ENCODE data around the gene HIGD1A. TPM values are rescaled to one million over a fixed set of nuclear protein-coding genes. Genes with fewer than 3 reads are reported as not detected.
"Not testable (repeated sequence)": the region's sequence is repeated elsewhere in the genome, so short reads cannot be mapped to it uniquely, and the experiment has no call there.

Gene HIGD1A
- polyA plus RNA-seq, 1 experiment: 225 TPM

DNA sequence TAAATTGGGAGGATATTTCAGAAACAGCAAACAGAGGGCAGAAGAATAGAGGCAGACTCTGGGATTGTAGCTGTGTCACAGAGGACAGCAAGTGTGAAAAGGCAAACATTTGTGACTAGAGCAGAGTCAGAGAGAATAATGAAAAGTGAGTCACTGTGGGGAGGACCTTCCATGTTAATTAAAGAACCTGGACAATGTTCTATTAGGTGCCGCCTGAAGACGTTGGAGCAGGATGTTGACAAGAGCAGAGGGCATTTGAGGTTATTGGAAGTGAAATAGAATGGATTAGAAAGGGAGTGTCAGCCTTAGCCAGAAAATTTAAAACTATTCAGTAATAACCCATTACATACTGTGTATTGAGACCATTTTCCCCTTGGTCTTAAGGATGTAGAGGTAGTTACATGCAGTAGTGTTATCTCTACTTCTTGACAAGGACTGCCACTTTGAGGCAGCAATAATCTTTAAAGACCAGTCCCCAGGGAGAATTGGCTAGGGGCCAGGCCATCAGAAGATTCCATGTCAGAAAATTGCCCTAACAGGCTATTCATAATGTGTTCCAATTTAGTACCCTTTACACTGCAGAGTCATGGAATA is 10.7 kb upstream of the HIGD1A start:
- H3K4me3 ChIP-seq (ENCODE audit: low read depth, low read length): no peak overlapping the region
- H3K27ac ChIP-seq (ENCODE audit: low read depth, low read length): no peak overlapping the region
- no peak for DNase-seq (ENCODE audit: low read depth, low spot score)
- H3K27me3 ChIP-seq (ENCODE audit: control insufficient read depth, insufficient read depth, low read length): peaks cover 35% of the 10 kb centered on the region
- ChIA-PET CTCF (no interaction called here), POLR2A (no interaction called here)
- H3K9me3 ChIP-seq (ENCODE audit: control insufficient read depth, insufficient read depth, low read length): no peaks in the 10 kb centered on the region
- TF ChIP-seq, protein P1, sequence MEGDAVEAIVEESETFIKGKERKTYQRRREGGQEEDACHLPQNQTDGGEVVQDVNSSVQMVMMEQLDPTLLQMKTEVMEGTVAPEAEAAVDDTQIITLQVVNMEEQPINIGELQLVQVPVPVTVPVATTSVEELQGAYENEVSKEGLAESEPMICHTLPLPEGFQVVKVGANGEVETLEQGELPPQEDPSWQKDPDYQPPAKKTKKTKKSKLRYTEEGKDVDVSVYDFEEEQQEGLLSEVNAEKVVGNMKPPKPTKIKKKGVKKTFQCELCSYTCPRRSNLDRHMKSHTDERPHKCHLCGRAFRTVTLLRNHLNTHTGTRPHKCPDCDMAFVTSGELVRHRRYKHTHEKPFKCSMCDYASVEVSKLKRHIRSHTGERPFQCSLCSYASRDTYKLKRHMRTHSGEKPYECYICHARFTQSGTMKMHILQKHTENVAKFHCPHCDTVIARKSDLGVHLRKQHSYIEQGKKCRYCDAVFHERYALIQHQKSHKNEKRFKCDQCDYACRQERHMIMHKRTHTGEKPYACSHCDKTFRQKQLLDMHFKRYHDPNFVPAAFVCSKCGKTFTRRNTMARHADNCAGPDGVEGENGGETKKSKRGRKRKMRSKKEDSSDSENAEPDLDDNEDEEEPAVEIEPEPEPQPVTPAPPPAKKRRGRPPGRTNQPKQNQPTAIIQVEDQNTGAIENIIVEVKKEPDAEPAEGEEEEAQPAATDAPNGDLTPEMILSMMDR (IDR thresholded peaks at IDR 0.05; ENCODE audit: low read depth, low read length): no peak

DNA sequence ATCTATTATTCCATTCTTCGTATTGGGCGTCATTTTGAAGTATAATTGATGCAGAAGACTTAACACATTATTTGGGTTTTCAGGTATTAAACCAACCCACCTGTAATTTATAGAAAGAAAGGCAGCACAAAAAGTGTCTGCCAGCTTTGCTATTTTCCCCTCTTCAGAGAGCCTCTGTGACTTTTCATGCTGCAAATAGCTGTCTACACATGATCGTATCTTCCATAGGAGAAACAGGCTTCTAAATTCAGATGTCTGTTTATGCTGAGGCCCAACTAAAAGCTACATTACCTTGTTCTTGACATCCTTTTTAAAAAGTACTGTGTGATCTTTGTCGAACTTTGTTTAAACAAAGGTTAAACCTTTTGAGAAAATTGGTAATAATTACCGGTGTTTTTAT is 10.0 kb upstream of the HIGD1A start:
- no peaks in the 10 kb centered on the region for H3K9me3 ChIP-seq (ENCODE audit: control insufficient read depth, insufficient read depth, low read length)
- TF ChIP-seq, protein P1 (IDR thresholded peaks at IDR 0.05; ENCODE audit: low read depth, low read length): no peak
- H3K4me3 ChIP-seq (ENCODE audit: low read depth, low read length): no peak overlapping the region
- H3K27ac ChIP-seq (ENCODE audit: low read depth, low read length): no peak overlapping the region
- H3K27me3 ChIP-seq (ENCODE audit: control insufficient read depth, insufficient read depth, low read length): peaks cover 35% of the 10 kb centered on the region
- CTCF ChIA-PET: no interaction called here
- DNase-seq (ENCODE audit: low read depth, low spot score): no peak
- POLR2A ChIA-PET: no interaction called here

DNA sequence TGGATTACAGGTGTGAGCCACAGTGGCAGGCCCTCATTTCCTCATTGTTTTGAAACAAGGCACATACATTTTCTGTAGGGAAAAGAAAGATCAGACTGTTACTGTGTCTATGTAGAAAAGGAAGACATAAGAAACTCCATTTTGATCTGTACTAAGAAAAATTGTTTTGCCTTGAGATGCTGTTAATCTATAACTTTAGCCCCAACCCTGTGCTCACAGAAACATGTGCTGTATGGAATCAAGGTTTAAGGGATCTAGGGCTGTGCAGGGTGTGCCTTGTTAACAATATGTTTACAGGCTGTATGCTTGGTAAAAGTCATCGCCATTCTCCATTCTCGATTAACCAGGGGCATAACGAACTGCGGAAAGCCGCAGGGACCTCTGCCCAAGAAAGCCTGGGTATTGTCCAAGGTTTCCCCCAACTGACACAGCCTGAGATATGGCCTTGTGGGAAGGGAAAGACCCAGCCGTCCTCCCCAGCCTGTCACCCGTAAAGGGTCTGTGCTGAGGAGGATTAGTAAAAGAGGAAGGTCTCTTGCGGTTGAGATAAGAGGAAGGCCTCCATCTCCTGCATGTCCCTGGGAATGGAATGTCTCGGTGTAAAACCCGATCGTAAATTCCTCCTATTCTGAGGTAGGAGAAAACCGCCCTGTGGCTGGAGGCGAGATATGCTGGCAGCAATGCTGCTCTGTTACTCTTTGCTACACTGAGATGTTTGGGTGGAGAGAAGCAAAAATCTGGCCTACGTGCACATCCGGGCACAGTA is 7.0 kb upstream of the HIGD1A start:
- POLR2A ChIA-PET; CTCF ChIA-PET; H3K27ac ChIP-seq (ENCODE audit: low read depth, low read length); DNase-seq (ENCODE audit: low read depth, low spot score); H3K4me3 ChIP-seq (ENCODE audit: low read depth, low read length); H3K9me3 ChIP-seq (ENCODE audit: control insufficient read depth, insufficient read depth, low read length): not testable (repeated sequence)
- peaks cover 25% of the 10 kb centered on the region for H3K27me3 ChIP-seq (ENCODE audit: control insufficient read depth, insufficient read depth, low read length)

DNA sequence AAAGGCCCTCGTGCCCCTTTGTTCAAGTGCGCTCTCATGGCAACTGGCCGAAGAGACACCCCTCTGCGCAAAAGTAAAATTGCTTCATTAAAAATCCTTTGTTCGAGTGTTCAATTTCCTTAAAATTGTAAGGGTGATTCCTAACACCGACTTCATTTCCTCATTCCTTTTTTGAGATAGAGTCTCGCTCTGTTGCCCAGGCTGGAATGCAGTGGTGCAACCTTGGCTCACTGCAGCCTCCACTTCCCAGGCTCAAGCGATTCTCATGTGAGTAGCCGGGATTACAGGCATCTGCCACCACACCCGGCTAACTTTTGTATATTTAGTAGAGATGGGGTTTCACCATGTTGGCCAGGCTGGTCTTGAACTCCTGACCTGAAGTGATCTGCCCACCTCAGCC is 6.4 kb upstream of the HIGD1A start:
- H3K9me3 ChIP-seq (ENCODE audit: control insufficient read depth, insufficient read depth, low read length); DNase-seq (ENCODE audit: low read depth, low spot score); H3K4me3 ChIP-seq (ENCODE audit: low read depth, low read length); H3K27ac ChIP-seq (ENCODE audit: low read depth, low read length); POLR2A ChIA-PET: not testable (repeated sequence)
- CTCF ChIA-PET: interaction anchor here (0.7 kb wide), 1 partner anchor 31 kb away, joined by 3 read pairs; no protein-coding TSS in a partner anchor
- H3K27me3 ChIP-seq (ENCODE audit: control insufficient read depth, insufficient read depth, low read length): peaks cover 25% of the 10 kb centered on the region

DNA sequence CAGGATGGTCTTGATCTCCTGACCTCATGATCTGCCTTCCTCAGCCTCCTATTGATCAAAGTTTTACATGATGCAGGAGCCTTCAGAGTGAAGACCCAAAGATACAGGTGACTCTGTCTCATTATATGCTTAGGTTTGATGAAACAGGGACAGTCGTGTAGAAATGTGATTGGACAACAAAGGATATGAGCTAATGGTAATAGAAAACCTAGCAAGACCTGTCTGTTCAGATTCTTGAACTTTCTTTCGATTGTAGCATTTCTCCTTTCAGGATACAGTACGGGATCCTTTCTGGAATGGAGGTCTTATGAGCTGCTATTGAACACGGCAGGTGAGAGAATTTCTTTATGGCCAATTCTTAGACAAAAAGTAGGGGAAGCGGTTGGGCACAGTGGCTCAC is 4.9 kb upstream of the HIGD1A start, which contains the start of gene ACKR2:
Gene ACKR2, plus strand, starts transcription at position 244 of the 400 bp plus-strand sequence. CDS start 55,058 bp downstream, outside the sequence.
- Histone ChIP-seq H3K4me3 (ENCODE audit: low read depth, low read length) (no peak within 1 kb of the TSS), H3K27me3 (ENCODE audit: control insufficient read depth, insufficient read depth, low read length) (peaks cover 14% of the 10 kb centered on the region), H3K27ac (ENCODE audit: low read depth, low read length) (no peak within 1 kb of the TSS), H3K9me3 (ENCODE audit: control insufficient read depth, insufficient read depth, low read length) (peaks cover under 1% of the 10 kb centered on the region; the same call in 1 of the 2 replicates)
- POLR2A ChIA-PET: no interaction called here
- TF ChIP-seq, protein P1 (IDR thresholded peaks at IDR 0.05; ENCODE audit: low read depth, low read length): no peak
- CTCF ChIA-PET: no interaction called here
- no peak for DNase-seq (ENCODE audit: low read depth, low spot score)

DNA sequence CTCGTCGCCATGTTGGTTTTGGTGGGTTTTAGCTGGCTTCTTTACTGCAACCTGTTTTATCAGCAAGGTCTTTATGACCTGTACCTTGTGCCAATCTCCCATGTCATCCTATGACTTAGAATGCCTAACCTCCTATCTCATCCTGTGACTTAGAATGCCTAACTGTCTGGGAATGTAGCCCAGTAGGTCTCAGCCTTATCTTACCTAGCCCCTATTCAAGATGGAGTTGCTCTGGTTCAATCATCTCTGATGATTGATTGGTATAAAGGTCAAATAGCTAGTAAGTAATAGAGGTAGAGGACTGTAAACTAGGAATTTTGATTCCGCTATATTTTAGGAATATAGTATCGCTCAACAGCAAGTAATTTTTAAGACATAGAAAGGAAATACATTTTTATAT is 3.6 kb upstream of the HIGD1A start:
- H3K27ac ChIP-seq (ENCODE audit: low read depth, low read length): no peak overlapping the region
- H3K9me3 ChIP-seq (ENCODE audit: control insufficient read depth, insufficient read depth, low read length): peaks cover 3% of the 10 kb centered on the region; the same call in 1 of the 2 replicates
- no peak overlapping the region for H3K4me3 ChIP-seq (ENCODE audit: low read depth, low read length)
- CTCF ChIA-PET: interaction anchor here (3.1 to 3.8 kb wide), 2 partner anchors 28 to 31 kb away, joined by 10 to 15 read pairs; no protein-coding TSS in a partner anchor
- no peak for DNase-seq (ENCODE audit: low read depth, low spot score)
- POLR2A ChIA-PET: no interaction called here
- TF ChIP-seq, protein P1 (IDR thresholded peaks at IDR 0.05; ENCODE audit: low read depth, low read length): no peak
- peaks cover 12% of the 10 kb centered on the region for H3K27me3 ChIP-seq (ENCODE audit: control insufficient read depth, insufficient read depth, low read length)

All from AG04450 (cell line).